HepG2 (cell line): Measurements from ENCODE around the gene C2. TPM values are rescaled to one million over a fixed set of nuclear protein-coding genes. Genes with fewer than 3 reads are reported as not detected.

Source experiments
- CREB1 ChIP-seq, 2 experiments: fragments of 450-650 bp in 1 of 2; IDR thresholded peaks; 2 replicates each; pipeline ENCODE4 v1.6.1; 2016 to 2017; ENCODE audit warnings: control low read depth in 1 of 2, mild to moderate bottlenecking in 1 of 2, missing compliant biosample characterization in 1 of 2, missing genetic modification characterization in 1 of 2
- FOXM1 ChIP-seq: sonication (generic); formaldehyde crosslinking; IDR thresholded peaks from 2 replicates; pipeline ENCODE4 v1.5.0; 2020; ENCODE audit warnings: missing genetic modification reagents
- ISL2 ChIP-seq: sonication (generic); formaldehyde crosslinking; IDR thresholded peaks from 2 replicates; pipeline ENCODE4 v1.5.0; 2020; ENCODE audit warnings: missing genetic modification reagents
- MAX ChIP-seq: IDR thresholded peaks from 2 replicates; pipeline ENCODE4 v1.6.1; 2012; ENCODE audit warnings: inconsistent platforms
- NR2F1 ChIP-seq, 2 experiments: fragments of 450-650 bp in 1 of 2; formaldehyde crosslinking in 1 of 2; IDR thresholded peaks; 2 replicates each; pipeline versions ENCODE4 v1.5.0 to v1.6.1; 2016 to 2020; ENCODE audit warnings: mild to moderate bottlenecking in 1 of 2, missing compliant biosample characterization in 1 of 2, missing genetic modification reagents in 1 of 2, moderate library complexity in 1 of 2
- PREB ChIP-seq: sonication (generic); formaldehyde crosslinking; IDR thresholded peaks from 2 replicates; pipeline ENCODE4 v1.4.0; 2020; ENCODE audit warnings: missing genetic modification reagents
- RFX1 ChIP-seq: fragments of 450-650 bp; IDR thresholded peaks from 2 replicates; pipeline ENCODE4 v1.6.1; 2017
- TP53 ChIP-seq: sonication (generic); formaldehyde crosslinking; conservative IDR thresholded peaks from 2 replicates; pipeline ENCODE4 v1.4.0; 2020; ENCODE audit warnings: missing genetic modification reagents
- ZFP36L2 ChIP-seq: sonication (generic); formaldehyde crosslinking; IDR thresholded peaks from 2 replicates; pipeline ENCODE4 v1.4.0; 2020; ENCODE audit warnings: missing genetic modification reagents
- ZIK1 ChIP-seq: sonication (generic); formaldehyde crosslinking; IDR thresholded peaks from 2 replicates; pipeline ENCODE4 v1.5.0; 2020; ENCODE audit warnings: mild to moderate bottlenecking, low read depth, missing genetic modification reagents, borderline replicate concordance
- ZMYM3 ChIP-seq: sonication (generic); formaldehyde crosslinking; IDR thresholded peaks from 2 replicates; pipeline ENCODE4 v1.5.1; 2020; ENCODE audit warnings: mild to moderate bottlenecking, missing genetic modification reagents
- ZNF207 ChIP-seq: fragments of 450-650 bp; IDR thresholded peaks from 2 replicates; pipeline ENCODE4 v1.6.1; 2016; ENCODE audit warnings: antibody characterized with exemption, borderline replicate concordance
- ZNF230 ChIP-seq: sonication (generic); formaldehyde crosslinking; IDR thresholded peaks from 2 replicates; pipeline ENCODE4 v1.4.0; 2020; ENCODE audit warnings: mild to moderate bottlenecking, missing genetic modification reagents
- ZNF282 ChIP-seq: fragments of 450-650 bp; IDR thresholded peaks from 2 replicates; pipeline ENCODE4 v1.6.1; 2018; ENCODE audit not compliant: partially characterized antibody
- ZNF326 ChIP-seq: sonication (generic); formaldehyde crosslinking; IDR thresholded peaks from 2 replicates; pipeline ENCODE4 v1.4.0; 2020; ENCODE audit warnings: missing genetic modification reagents, borderline replicate concordance
- ZNF430 ChIP-seq: sonication (generic); formaldehyde crosslinking; IDR thresholded peaks from 2 replicates; pipeline ENCODE4 v1.9.0; 2021; ENCODE audit warnings: mild to moderate bottlenecking, missing genetic modification reagents
- ZNF773 ChIP-seq: sonication (generic); formaldehyde crosslinking; IDR thresholded peaks from 2 replicates; pipeline ENCODE4 v1.4.0; 2020; ENCODE audit warnings: missing genetic modification reagents, borderline replicate concordance
- ZSCAN25 ChIP-seq: sonication (generic); formaldehyde crosslinking; IDR thresholded peaks from 2 replicates; pipeline ENCODE4 v1.8.0; 2022; ENCODE audit warnings: mild to moderate bottlenecking, missing genetic modification reagents
- polyA plus RNA-seq, 8 experiments: library from polyadenylated mRNA; depleted of rRNA in 3 of 8; stranded (reverse) in 7 of 8; unstranded in 1 of 8; fragments of >200 nt; fragmentation: Illumina TruSeq in 4 of 8; extraction: Trizol in 4 of 8; gene quantifications; 2 replicates each; pipeline versions ENCODE4 v1.2.1 to v1.2.3, GENCODE V29; 2011 to 2016; ENCODE audit warnings: low read depth in 4 of 8, missing spikeins in 1 of 8, mixed read lengths in 1 of 8; ENCODE audit not compliant: insufficient read depth in 1 of 8
- total RNA-seq, 5 experiments: library from RNA; depleted of rRNA; stranded (reverse); fragments of >200 nt; fragmentation: Illumina TruSeq; extraction: Trizol; gene quantifications; 2 replicates each; pipeline ENCODE4 v1.2.3, GENCODE V29; 2016; ENCODE audit warnings: low read depth in 1 of 5
- TF ChIP-seq, protein P1 (sequence below): sonication (generic); formaldehyde crosslinking; IDR thresholded peaks from 2 replicates; pipeline ENCODE4 v1.5.1; 2020; ENCODE audit warnings: mild to moderate bottlenecking, missing genetic modification reagents
- TF ChIP-seq, protein P2 (sequence below): IDR thresholded peaks from 2 replicates; pipeline ENCODE4 v1.6.1; 2016
- TF ChIP-seq, protein P3 (sequence below): sonication (generic); formaldehyde crosslinking; conservative IDR thresholded peaks from 2 replicates; pipeline ENCODE4 v1.8.0; 2022; ENCODE audit warnings: missing genetic modification reagents
- TF ChIP-seq, protein P4 (sequence below): fragments of 450-650 bp; IDR thresholded peaks from 2 replicates; pipeline ENCODE4 v1.6.1; 2017

Gene C2
- total and polyA plus RNA-seq, 2 of the 13 experiments (the other 11 are each of a cell fraction or from before 2014, with no cell fraction given): 165 to 307 TPM

DNA sequence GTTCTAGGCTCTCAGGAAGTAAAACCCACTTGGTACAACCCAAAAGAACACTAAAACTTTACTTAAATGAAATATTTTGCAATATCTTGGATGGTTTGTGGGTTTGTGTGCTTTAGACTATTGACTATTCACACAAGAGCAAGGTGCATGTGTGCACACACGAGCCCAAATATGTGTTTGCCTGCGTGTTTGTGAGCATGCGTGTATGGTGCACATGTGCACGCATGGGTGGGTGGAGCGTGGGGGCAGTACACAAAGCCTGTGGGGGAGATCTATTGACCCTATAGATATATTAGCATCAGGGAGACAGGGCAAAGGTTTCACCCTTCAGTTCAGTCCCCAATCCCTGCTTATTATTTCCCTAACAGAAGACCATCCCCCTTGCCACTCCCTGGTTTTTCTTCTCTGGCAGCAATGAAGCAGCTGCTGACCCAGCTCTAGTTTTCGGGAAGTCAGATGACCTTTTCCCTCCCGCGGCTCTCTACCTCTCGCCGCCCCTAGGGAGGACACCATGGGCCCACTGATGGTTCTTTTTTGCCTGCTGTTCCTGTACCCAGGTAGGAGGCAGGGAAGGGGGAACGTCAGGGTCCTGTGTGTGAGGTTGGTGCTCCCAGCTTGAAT, at the start of gene C2 (continued):
- TF ChIP-seq FOXM1 (CRISPR knock-in tag): no peak
- no peak for TF ChIP-seq ZFP36L2 (CRISPR knock-in tag)
- TF ChIP-seq, protein P1, sequence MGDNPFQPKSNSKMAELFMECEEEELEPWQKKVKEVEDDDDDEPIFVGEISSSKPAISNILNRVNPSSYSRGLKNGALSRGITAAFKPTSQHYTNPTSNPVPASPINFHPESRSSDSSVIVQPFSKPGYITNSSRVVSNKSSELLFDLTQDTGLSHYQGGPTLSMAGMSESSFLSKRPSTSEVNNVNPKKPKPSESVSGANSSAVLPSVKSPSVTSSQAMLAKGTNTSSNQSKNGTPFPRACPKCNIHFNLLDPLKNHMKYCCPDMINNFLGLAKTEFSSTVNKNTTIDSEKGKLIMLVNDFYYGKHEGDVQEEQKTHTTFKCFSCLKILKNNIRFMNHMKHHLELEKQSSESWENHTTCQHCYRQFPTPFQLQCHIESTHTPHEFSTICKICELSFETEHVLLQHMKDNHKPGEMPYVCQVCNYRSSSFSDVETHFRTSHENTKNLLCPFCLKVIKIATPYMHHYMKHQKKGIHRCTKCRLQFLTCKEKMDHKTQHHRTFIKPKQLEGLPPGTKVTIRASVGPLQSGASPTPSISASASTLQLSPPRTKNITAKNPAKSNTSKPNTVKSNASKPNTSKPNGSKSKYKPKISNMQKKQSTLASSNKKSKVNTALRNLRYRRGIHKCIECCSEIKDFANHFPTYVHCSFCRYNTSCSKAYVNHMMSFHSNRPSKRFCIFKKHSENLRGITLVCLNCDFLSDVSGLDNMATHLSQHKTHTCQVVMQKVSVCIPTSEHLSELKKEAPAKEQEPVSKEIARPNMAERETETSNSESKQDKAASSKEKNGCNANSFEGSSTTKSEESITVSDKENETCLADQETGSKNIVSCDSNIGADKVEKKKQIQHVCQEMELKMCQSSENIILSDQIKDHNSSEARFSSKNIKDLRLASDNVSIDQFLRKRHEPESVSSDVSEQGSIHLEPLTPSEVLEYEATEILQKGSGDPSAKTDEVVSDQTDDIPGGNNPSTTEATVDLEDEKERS (CRISPR knock-in tag): peak; percentile 92
- TF ChIP-seq ZNF326 (CRISPR knock-in tag): no peak
- no peak for TF ChIP-seq ZNF230
- TF ChIP-seq TP53 (CRISPR knock-in tag): no peak
- TF ChIP-seq ZNF773 (CRISPR knock-in tag): no peak
- TF ChIP-seq, protein P2, sequence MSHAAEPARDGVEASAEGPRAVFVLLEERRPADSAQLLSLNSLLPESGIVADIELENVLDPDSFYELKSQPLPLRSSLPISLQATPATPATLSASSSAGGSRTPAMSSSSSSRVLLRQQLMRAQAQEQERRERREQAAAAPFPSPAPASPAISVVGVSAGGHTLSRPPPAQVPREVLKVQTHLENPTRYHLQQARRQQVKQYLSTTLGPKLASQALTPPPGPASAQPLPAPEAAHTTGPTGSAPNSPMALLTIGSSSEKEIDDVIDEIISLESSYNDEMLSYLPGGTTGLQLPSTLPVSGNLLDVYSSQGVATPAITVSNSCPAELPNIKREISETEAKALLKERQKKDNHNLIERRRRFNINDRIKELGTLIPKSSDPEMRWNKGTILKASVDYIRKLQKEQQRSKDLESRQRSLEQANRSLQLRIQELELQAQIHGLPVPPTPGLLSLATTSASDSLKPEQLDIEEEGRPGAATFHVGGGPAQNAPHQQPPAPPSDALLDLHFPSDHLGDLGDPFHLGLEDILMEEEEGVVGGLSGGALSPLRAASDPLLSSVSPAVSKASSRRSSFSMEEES: peak; percentile 84
- TF ChIP-seq ZSCAN25: no peak
- TF ChIP-seq ZNF282: no peak
- TF ChIP-seq MAX: peak; percentile 97
- TF ChIP-seq RFX1: no peak
- TF ChIP-seq ZIK1: no peak
- peak; percentile 48 to 88; a peak in 3 of 4 replicates for TF ChIP-seq NR2F1 (CRISPR knock-in tag; IDR thresholded peaks at IDR 0.05)
- TF ChIP-seq, protein P3, sequence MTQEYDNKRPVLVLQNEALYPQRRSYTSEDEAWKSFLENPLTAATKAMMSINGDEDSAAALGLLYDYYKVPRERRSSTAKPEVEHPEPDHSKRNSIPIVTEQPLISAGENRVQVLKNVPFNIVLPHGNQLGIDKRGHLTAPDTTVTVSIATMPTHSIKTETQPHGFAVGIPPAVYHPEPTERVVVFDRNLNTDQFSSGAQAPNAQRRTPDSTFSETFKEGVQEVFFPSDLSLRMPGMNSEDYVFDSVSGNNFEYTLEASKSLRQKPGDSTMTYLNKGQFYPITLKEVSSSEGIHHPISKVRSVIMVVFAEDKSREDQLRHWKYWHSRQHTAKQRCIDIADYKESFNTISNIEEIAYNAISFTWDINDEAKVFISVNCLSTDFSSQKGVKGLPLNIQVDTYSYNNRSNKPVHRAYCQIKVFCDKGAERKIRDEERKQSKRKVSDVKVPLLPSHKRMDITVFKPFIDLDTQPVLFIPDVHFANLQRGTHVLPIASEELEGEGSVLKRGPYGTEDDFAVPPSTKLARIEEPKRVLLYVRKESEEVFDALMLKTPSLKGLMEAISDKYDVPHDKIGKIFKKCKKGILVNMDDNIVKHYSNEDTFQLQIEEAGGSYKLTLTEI (CRISPR knock-in tag): no peak
- no peak for TF ChIP-seq PREB (CRISPR knock-in tag)
- peak; percentile 77 for TF ChIP-seq ZNF430 (CRISPR knock-in tag)
- TF ChIP-seq, protein P4, sequence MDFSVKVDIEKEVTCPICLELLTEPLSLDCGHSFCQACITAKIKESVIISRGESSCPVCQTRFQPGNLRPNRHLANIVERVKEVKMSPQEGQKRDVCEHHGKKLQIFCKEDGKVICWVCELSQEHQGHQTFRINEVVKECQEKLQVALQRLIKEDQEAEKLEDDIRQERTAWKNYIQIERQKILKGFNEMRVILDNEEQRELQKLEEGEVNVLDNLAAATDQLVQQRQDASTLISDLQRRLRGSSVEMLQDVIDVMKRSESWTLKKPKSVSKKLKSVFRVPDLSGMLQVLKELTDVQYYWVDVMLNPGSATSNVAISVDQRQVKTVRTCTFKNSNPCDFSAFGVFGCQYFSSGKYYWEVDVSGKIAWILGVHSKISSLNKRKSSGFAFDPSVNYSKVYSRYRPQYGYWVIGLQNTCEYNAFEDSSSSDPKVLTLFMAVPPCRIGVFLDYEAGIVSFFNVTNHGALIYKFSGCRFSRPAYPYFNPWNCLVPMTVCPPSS: no peak
- peak; percentile 83 for TF ChIP-seq ZMYM3 (CRISPR knock-in tag)
- TF ChIP-seq CREB1 (IDR thresholded peaks at IDR 0.05): peak; percentile 29; the same call in 1 of the 2 replicates
- TF ChIP-seq CREB1 (CRISPR knock-in tag; IDR thresholded peaks at IDR 0.05): peak; percentile 75
- no peak for TF ChIP-seq ZNF207
- TF ChIP-seq ISL2: peak; percentile 77
